ENCODE measurements around the gene SCN9A. TPM values are rescaled to one million over a fixed set of nuclear protein-coding genes. Genes with fewer than 3 reads are reported as not detected.

Gene SCN9A
- total RNA-seq, 1 experiment from 2014 or later: 0.86 TPM

- DNase-seq (ENCODE audit: low read depth): peak; percentile 38
Observed at GRCh38 chr2:166180951-166181812, 194.6 kb downstream of the SCN9A start.

- DNase-seq (ENCODE audit: low read depth): peak; percentile 8
Observed at GRCh38 chr2:166179201-166179600, 196.5 kb downstream of the SCN9A start.

GRCh38 chr2:166173263-166173662 is 202.5 kb downstream of the SCN9A start:
- DNase-seq (ENCODE audit: low read depth): no peak

- no peak for DNase-seq (ENCODE audit: low read depth)
Observed at GRCh38 chr2:166171216-166171615, 204.5 kb downstream of the SCN9A start.

GRCh38 chr2:166170356-166170755 is 205.4 kb downstream of the SCN9A start:
- peak; percentile 12 for DNase-seq (ENCODE audit: low read depth)

- peak; percentile 20 for DNase-seq (ENCODE audit: low read depth)
Observed at GRCh38 chr2:166167449-166167848, 208.3 kb downstream of the SCN9A start.

- no peak for DNase-seq (ENCODE audit: low read depth)
Observed at GRCh38 chr2:166163775-166164174, 212.0 kb downstream of the SCN9A start.

- no peak for DNase-seq (ENCODE audit: low read depth)
Observed at GRCh38 chr2:166158546-166158945, 217.2 kb downstream of the SCN9A start.

GRCh38 chr2:166157578-166157977 is 218.2 kb downstream of the SCN9A start:
- DNase-seq (ENCODE audit: low read depth): no peak

GRCh38 chr2:166156985-166157490 is 218.7 kb downstream of the SCN9A start:
- no peak for DNase-seq (ENCODE audit: low read depth)

- no peak for DNase-seq (ENCODE audit: low read depth)
Observed at GRCh38 chr2:166155589-166155988, 220.2 kb downstream of the SCN9A start.

GRCh38 chr2:166154685-166155338 is 220.9 kb downstream of the SCN9A start:
- no peak for DNase-seq (ENCODE audit: low read depth)

- DNase-seq (ENCODE audit: low read depth): no peak
Observed at GRCh38 chr2:166152064-166152463, 223.7 kb downstream of the SCN9A start.

GRCh38 chr2:166148500-166149400 is 227.0 kb downstream of the SCN9A start:
- DNase-seq (ENCODE audit: low read depth): no peak

GRCh38 chr2:166147883-166148282 is 227.9 kb downstream of the SCN9A start:
- DNase-seq (ENCODE audit: low read depth): no peak

Other genes starting within 250 kb of the SCN9A start
- gene SCN1A, start 247.9 kb downstream of the SCN9A start, total RNA-seq (2014; rRNA removed; shearing (Covaris generic)): not detected in 2 replicates
- not detected in 2 replicates for gene SCN7A, start 118.3 kb upstream of the SCN9A start, total RNA-seq (2014; rRNA removed; shearing (Covaris generic))

Measured in M059J (cell line).